HepG2 (cell line): ENCODE measurements around the gene KCNAB2.

Source experiments
- ATF3 ChIP-seq: sonication (generic); formaldehyde crosslinking; IDR thresholded peaks from 2 replicates; pipeline ENCODE4 v1.4.0; 2020; ENCODE audit warnings: missing genetic modification reagents
- CTCF ChIP-seq: sonication (generic); formaldehyde crosslinking; IDR thresholded peaks from 2 replicates; pipeline ENCODE4 v1.5.0; 2020; ENCODE audit warnings: mild to moderate bottlenecking, missing genetic modification reagents, moderate library complexity
- EP300 ChIP-seq, 3 experiments: sonication (generic) in 1 of 3; formaldehyde crosslinking in 1 of 3; IDR thresholded peaks; 2 replicates each; pipeline versions ENCODE4 v1.5.1 to v1.6.1; 2011 to 2020; ENCODE audit warnings: low read depth in 2 of 3, low read length in 2 of 3, borderline replicate concordance in 1 of 3, improper control_type of control experiment in 1 of 3, mild to moderate bottlenecking in 1 of 3, missing genetic modification reagents in 1 of 3, moderate library complexity in 1 of 3
- FOXO4 ChIP-seq: sonication (generic); formaldehyde crosslinking; conservative IDR thresholded peaks from 2 replicates; pipeline ENCODE4 v1.8.1; 2023; ENCODE audit warnings: missing genetic modification reagents
- HDAC2 ChIP-seq: sonication (generic); formaldehyde crosslinking; IDR thresholded peaks from 2 replicates; pipeline ENCODE4 v1.4.0; 2020; ENCODE audit warnings: missing genetic modification reagents
- HOXD1 ChIP-seq: sonication (generic); formaldehyde crosslinking; IDR thresholded peaks from 2 replicates; pipeline ENCODE4 v1.5.0; 2020; ENCODE audit warnings: missing genetic modification reagents
- NPAS2 ChIP-seq: sonication (generic); formaldehyde crosslinking; IDR thresholded peaks from 2 replicates; pipeline ENCODE4 v1.8.0; 2022; ENCODE audit warnings: mild to moderate bottlenecking, missing genetic modification reagents, borderline replicate concordance
- SP140L ChIP-seq: sonication (generic); formaldehyde crosslinking; IDR thresholded peaks from 2 replicates; pipeline ENCODE4 v1.4.0; 2020; ENCODE audit warnings: missing genetic modification reagents, borderline replicate concordance
- ZNF124 ChIP-seq: sonication (generic); formaldehyde crosslinking; IDR thresholded peaks from 2 replicates; pipeline ENCODE4 v1.4.0; 2020; ENCODE audit warnings: missing genetic modification reagents

GRCh38 chr1:6090996-6091822 lies 45.5 kb downstream of the KCNAB2 start:
- TF ChIP-seq HOXD1 (CRISPR knock-in tag), result no peak
- no peak for TF ChIP-seq FOXO4 (CRISPR knock-in tag)
- no peak for TF ChIP-seq CTCF
- no peak for TF ChIP-seq HDAC2
- no peak for TF ChIP-seq NPAS2 (CRISPR knock-in tag)
- no peak for TF ChIP-seq EP300 (IDR thresholded peaks at IDR 0.05; ENCODE audit: low read depth in 2 of 2, low read length in 2 of 2)
- TF ChIP-seq EP300 (CRISPR knock-in tag; IDR thresholded peaks at IDR 0.05; ENCODE audit: borderline replicate concordance), result no peak
- TF ChIP-seq ATF3 (CRISPR knock-in tag), result no peak
- no peak for TF ChIP-seq ZNF124 (CRISPR knock-in tag)
- TF ChIP-seq SP140L, result no peak
